Activated T-cell treated with anti-CD3 and anti-CD28 coated beads, Interleukin-2, amount 50 U/mL, for 24 hours (primary cell): ENCODE results near the gene HIVEP3.
A peak's percentile ranks its signal among the peaks of the same experiment; 100 is the strongest.

Experiments used
- DNase-seq: peaks from one replicate; pipeline ENCODE4 v3.0.0-alpha.2; 2020
- H3K27ac Mint-ChIP-seq: 2 replicates; pipeline ENCODE4 v1.8.0; 2020; ENCODE audit warnings: mild to moderate bottlenecking, mixed read lengths
- H3K27me3 Mint-ChIP-seq: 2 replicates; pipeline ENCODE4 v1.8.0; 2020; ENCODE audit warnings: mixed read lengths
- H3K36me3 Mint-ChIP-seq: 2 replicates; pipeline ENCODE4 v1.8.0; 2020; ENCODE audit warnings: low read depth, mixed read lengths
- H3K4me1 Mint-ChIP-seq: 2 replicates; pipeline ENCODE4 v1.8.0; 2020; ENCODE audit warnings: low read depth, mixed read lengths
- H3K4me3 Mint-ChIP-seq: 2 replicates; pipeline ENCODE4 v1.8.0; 2020; ENCODE audit warnings: mild to moderate bottlenecking, moderate library complexity, mixed read lengths
- H3K9me3 Mint-ChIP-seq: 2 replicates; pipeline ENCODE4 v1.8.0; 2020; ENCODE audit warnings: mixed read lengths

The HIVEP3 gene

DNA sequence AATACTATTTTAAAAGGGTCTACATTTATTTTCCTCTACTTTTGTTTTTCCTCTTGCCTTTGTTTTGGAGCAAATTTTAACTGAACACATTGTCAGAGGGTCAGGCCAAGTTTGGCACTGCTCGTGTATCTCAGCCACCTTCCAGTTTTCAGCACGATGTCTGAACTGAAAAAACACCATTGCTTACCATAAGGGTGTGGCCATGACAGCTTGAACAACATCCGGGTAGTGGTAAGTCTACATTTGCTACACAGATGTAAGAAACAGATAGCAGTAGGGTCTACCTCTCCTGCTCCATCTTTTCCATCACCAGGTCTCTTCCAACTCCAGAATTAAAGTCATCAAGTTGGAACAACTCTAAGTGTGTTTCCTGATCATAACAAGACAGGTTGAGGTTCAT, 4.2 kb downstream of the HIVEP3 start:
- no peak for DNase-seq
- Mint-ChIP-seq H3K4me3 (no peak overlapping the region), H3K4me1 (peaks cover 70% of the 10 kb centered on the region), H3K27me3 (no peaks in the 10 kb centered on the region), H3K9me3 (no peaks in the 10 kb centered on the region), H3K36me3 (no peaks in the 10 kb centered on the region), H3K27ac (peak overlapping the region; percentile 45)

DNA sequence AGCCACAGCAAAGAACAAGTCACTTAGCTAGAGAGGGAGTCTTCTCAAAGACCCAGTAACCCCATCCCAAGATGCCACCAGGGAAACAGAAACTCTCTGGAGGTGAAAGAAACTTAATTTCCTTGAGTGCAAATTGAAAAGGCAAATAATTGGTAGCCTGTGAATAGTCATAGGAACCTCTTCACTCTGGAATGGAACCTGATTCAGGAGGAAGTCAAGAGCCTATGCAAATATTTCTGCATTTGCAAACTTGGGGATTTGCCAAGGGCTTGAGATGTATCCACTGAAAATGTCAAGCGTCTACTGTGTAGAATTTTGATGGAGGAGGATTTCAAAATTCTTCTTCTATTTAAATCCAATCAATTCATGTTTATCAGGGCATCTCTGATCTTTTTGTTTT, 5.7 kb downstream of the HIVEP3 start:
- Mint-ChIP-seq H3K36me3 (no peaks in the 10 kb centered on the region), H3K27me3 (no peaks in the 10 kb centered on the region), H3K4me1 (peaks cover 66% of the 10 kb centered on the region), H3K4me3 (no peak overlapping the region), H3K27ac (no peak overlapping the region), H3K9me3 (no peaks in the 10 kb centered on the region)
- no peak for DNase-seq

- Mint-ChIP-seq H3K27me3 (no peaks in the 10 kb centered on the region), H3K27ac (no peak overlapping the region), H3K9me3 (no peaks in the 10 kb centered on the region), H3K36me3 (no peaks in the 10 kb centered on the region), H3K4me1 (peaks cover 40% of the 10 kb centered on the region), H3K4me3 (no peak overlapping the region)
- no peak for DNase-seq
Measured at GRCh38 chr1:41908288-41908895, 10.3 kb downstream of the HIVEP3 start.

DNA sequence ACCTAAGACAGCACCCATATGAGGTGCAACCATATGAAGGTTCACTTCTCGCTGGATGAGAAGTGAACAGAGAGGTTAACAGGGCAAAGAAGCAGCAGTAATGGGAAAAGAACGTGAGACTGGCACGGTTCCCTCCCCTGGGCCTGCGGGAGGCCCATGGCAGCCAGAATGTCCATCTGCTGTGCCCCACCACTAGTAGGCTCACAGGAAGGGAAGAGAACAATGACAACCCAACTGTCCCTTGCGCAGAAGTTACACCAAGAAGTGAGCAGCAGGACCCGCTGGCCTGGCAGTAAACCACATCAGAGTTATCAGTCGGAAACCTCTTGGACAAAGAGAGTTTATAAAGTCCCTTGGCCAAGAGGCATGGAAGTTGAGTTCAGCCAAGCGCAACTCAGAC, 11.3 kb downstream of the HIVEP3 start:
- H3K4me1 Mint-ChIP-seq, result peaks cover 40% of the 10 kb centered on the region
- no peak for DNase-seq
- no peak overlapping the region for H3K27ac Mint-ChIP-seq

GRCh38 chr1:41906943-41907342, 11.8 kb downstream of the HIVEP3 start:
- H3K9me3 Mint-ChIP-seq, result no peaks in the 10 kb centered on the region
- H3K36me3 Mint-ChIP-seq, result no peaks in the 10 kb centered on the region
- H3K27me3 Mint-ChIP-seq, result no peaks in the 10 kb centered on the region
- H3K4me1 Mint-ChIP-seq, result peaks cover 40% of the 10 kb centered on the region
- no peak for DNase-seq
- no peak overlapping the region for H3K4me3 Mint-ChIP-seq
- no peak overlapping the region for H3K27ac Mint-ChIP-seq

More for the DNA sequence above, 11.3 kb downstream of the HIVEP3 start:
- H3K9me3 Mint-ChIP-seq, result no peaks in the 10 kb centered on the region
- H3K27me3 Mint-ChIP-seq, result no peaks in the 10 kb centered on the region
- H3K36me3 Mint-ChIP-seq, result no peaks in the 10 kb centered on the region
- no peak overlapping the region for H3K4me3 Mint-ChIP-seq

- no peak overlapping the region for H3K27ac Mint-ChIP-seq
- no peaks in the 10 kb centered on the region for H3K9me3 Mint-ChIP-seq
- H3K4me3 Mint-ChIP-seq, result no peak overlapping the region
- no peaks in the 10 kb centered on the region for H3K36me3 Mint-ChIP-seq
- no peaks in the 10 kb centered on the region for H3K27me3 Mint-ChIP-seq
- H3K4me1 Mint-ChIP-seq, result peaks cover 54% of the 10 kb centered on the region
- DNase-seq, result no peak
Measured at GRCh38 chr1:41905093-41905675, 13.5 kb downstream of the HIVEP3 start.

DNA sequence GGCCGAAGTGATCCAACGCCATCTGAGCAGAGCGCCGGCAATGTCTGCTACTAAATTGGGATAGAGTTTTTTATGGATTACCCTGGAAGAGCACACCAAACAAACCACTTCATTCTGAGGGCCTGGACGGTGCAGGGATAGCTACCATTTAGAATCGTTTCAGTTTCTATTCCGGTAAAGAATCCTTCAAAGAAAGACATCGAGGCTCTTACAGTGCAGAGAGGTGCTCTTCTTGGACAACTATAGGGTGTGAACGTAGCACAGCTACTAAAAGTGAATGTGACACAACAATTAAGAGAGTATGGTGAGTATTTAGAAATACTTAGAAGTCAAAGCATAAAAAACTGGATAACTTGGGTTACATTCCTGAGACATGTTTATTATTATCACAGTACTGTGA, 16.1 kb downstream of the HIVEP3 start:
- Mint-ChIP-seq H3K27me3 (no peaks in the 10 kb centered on the region), H3K27ac (no peak overlapping the region), H3K36me3 (no peaks in the 10 kb centered on the region), H3K4me3 (peak overlapping the region; percentile 23), H3K4me1 (peaks cover 62% of the 10 kb centered on the region), H3K9me3 (no peaks in the 10 kb centered on the region)
- DNase-seq, result no peak

GRCh38 chr1:41902159-41902577, 16.6 kb downstream of the HIVEP3 start:
- Mint-ChIP-seq H3K4me3 (no peak overlapping the region), H3K36me3 (no peaks in the 10 kb centered on the region), H3K27me3 (no peaks in the 10 kb centered on the region), H3K4me1 (peaks cover 63% of the 10 kb centered on the region), H3K9me3 (no peaks in the 10 kb centered on the region), H3K27ac (peak overlapping the region; percentile 41)
- no peak for DNase-seq

GRCh38 chr1:41901551-41901950, 17.2 kb downstream of the HIVEP3 start:
- Mint-ChIP-seq H3K36me3 (no peaks in the 10 kb centered on the region), H3K27me3 (no peaks in the 10 kb centered on the region), H3K9me3 (no peaks in the 10 kb centered on the region), H3K27ac (peak overlapping the region; percentile 20), H3K4me3 (no peak overlapping the region), H3K4me1 (peaks cover 68% of the 10 kb centered on the region)
- no peak for DNase-seq

DNA sequence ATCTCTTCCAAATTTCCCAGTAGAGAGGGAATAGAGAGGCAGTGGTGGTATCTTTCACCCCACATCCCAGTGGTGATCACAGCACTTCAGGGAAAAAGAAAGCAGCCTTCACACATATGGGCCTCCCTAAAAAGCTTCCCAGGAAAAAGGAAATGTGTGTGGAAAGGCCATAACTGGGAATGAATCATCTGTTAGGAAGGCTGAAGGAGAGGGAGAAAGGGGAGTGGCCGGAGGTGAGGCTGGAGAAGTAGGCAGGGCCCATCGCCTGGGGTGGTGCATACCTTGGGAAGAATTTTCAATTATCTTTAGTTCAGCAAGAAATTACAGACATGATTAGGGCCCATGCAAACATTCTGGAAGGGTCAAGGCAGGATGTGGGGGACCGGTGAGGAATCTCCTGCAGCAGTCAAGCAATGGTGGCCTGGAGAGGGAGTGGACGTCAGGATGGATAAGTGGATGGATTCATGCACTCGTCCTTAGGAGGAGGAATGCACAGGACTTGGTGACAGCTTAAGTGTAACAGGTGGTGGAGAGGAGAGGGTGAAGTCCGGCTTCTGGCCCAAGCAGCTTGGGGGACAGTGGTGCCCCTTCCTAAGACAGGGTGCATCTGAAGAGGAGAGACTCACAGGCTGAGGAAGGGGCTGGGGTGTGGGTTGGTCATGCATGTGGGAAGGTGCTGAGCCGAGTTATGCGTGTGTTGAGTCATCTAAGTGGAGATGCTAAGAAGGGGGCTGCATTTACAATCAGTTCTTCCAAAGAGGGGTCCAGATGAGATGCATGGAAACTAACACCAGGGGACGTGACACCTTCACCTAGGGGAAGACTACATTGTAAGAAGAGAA, 17.9 kb downstream of the HIVEP3 start:
- Mint-ChIP-seq H3K9me3 (no peaks in the 10 kb centered on the region), H3K27ac (no peak overlapping the region), H3K4me1 (peaks cover 67% of the 10 kb centered on the region), H3K36me3 (no peaks in the 10 kb centered on the region), H3K4me3 (no peak overlapping the region), H3K27me3 (no peaks in the 10 kb centered on the region)
- DNase-seq, result no peak

GRCh38 chr1:41898191-41898713, 20.5 kb downstream of the HIVEP3 start:
- Mint-ChIP-seq H3K4me3 (peak overlapping the region; percentile 46), H3K4me1 (peaks cover 77% of the 10 kb centered on the region), H3K36me3 (no peaks in the 10 kb centered on the region), H3K27ac (peak overlapping the region; percentile 89), H3K9me3 (no peaks in the 10 kb centered on the region), H3K27me3 (no peaks in the 10 kb centered on the region)
- peak; percentile 68 for DNase-seq

- no peak overlapping the region for H3K27ac Mint-ChIP-seq
Measured at GRCh38 chr1:41895552-41895951, 23.2 kb downstream of the HIVEP3 start.

DNA sequence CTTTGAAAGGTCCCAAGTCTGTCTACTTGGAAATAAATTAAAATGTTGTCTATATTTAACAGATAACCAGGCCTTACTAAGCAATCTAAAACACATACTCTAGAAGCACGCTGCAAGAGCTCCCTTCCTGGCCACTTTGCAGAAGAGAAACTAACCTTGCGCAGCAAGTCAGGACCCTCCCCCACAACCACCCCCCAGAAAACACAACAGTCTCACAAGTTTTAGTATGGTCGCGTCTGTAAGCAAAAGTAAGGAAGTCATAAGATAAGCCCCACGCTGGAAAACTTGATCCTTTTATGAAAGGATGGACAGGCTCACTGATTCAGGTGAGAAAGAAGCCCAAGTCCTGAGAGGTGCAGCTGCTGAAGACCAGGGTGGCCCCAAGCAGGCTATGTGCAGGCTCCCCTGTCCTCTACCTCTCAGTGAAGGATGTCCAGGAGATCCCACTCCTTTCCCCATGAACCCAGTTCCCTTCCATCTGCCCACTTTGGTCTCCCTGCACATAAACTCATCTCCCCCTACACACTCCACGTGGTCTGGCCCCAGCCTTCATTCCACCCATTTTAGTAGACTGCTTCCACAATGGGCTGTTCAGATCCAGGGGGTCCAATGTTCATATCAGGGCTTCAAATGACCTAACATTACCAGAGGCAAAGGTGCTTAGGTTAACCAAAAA, 23.8 kb downstream of the HIVEP3 start:
- H3K36me3 Mint-ChIP-seq, result no peaks in the 10 kb centered on the region
- DNase-seq, result no peak
- no peak overlapping the region for H3K4me3 Mint-ChIP-seq
- H3K9me3 Mint-ChIP-seq, result no peaks in the 10 kb centered on the region
- peak overlapping the region; percentile 42 for H3K27ac Mint-ChIP-seq
- H3K4me1 Mint-ChIP-seq, result peaks cover 75% of the 10 kb centered on the region
- no peaks in the 10 kb centered on the region for H3K27me3 Mint-ChIP-seq

More at GRCh38 chr1:41895552-41895951, 23.2 kb downstream of the HIVEP3 start:
- Mint-ChIP-seq H3K4me3 (no peak overlapping the region), H3K36me3 (no peaks in the 10 kb centered on the region), H3K9me3 (no peaks in the 10 kb centered on the region), H3K4me1 (peaks cover 76% of the 10 kb centered on the region), H3K27me3 (no peaks in the 10 kb centered on the region)
- no peak for DNase-seq

DNA sequence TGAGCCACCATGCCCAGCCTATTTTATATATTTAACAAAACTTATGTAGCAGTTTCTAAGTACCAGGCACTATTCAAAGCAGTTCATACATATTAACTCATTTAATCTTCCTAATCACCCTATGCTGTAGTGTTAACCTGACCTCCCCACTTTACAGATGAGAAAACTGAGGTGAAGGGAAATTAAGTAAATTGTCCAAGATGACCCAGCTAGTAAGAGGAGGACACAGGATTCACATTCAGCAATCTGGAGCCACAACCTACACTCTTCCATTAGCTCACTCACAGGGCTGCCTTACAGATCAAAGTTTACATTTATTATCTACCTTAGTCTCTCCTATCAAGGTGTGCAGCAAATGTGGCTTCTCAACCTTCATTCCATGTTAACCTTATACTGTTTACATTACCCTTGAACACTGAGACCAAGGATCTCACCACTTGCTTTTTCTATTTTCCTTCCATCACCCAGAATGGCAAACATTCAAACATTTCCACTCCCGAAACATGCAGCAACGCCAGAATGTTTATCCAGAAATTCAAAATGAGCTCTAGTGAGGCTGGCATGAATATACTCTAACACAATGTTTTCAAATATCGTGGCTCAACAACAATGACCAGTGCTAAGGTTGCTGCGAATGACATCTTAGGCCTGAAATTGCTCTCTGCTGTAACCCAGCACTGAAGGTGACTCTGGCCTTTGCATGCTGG, 24.5 kb downstream of the HIVEP3 start:
- H3K4me1 Mint-ChIP-seq, result peaks cover 72% of the 10 kb centered on the region
- no peak for DNase-seq
- no peak overlapping the region for H3K27ac Mint-ChIP-seq
- no peak overlapping the region for H3K4me3 Mint-ChIP-seq
- H3K36me3 Mint-ChIP-seq, result no peaks in the 10 kb centered on the region
- H3K9me3 Mint-ChIP-seq, result no peaks in the 10 kb centered on the region
- H3K27me3 Mint-ChIP-seq, result no peaks in the 10 kb centered on the region
